SK-N-SH (cell line): Measurements from ENCODE around the gene REN. TPM values are rescaled to one million over a fixed set of nuclear protein-coding genes. Genes with fewer than 3 reads are reported as not detected.

Experiments
- CTCF ChIA-PET: fragments of 300-600, 350-600 bp; formaldehyde crosslinking; extraction: SDS; loops from one replicate; lab custom pipeline; 2021; lab: Yijun Ruan, JAX
- POLR2A ChIA-PET: fragments of 350-600 bp; sonication (Branson Sonifier 250); formaldehyde crosslinking; extraction: SDS; loops from one replicate; lab custom pipeline; 2020; ENCODE audit warnings: antibody characterized with exemption, inconsistent platforms; lab: Yijun Ruan, JAX
- DNase-seq: peaks from one replicate; pipeline ENCODE4 v3.0.0; 2012
- H2AFZ ChIP-seq: fragments of 200-600 bp; sonication (generic); 2 replicates; pipeline ENCODE4 v1.8.1; 2016; ENCODE audit warnings: antibody characterized with exemption, mild to moderate bottlenecking, low read depth
- H3F3A ChIP-seq: fragments of 200-600 bp; sonication (generic); replicated peaks from 2 replicates; pipeline ENCODE3; 2016; ENCODE audit warnings: antibody characterized with exemption, mild to moderate bottlenecking; ENCODE audit not compliant: insufficient read depth
- H3K27ac ChIP-seq, 2 experiments: fragments of 200-500 bp in 1 of 2; fragments of 200-600 bp in 1 of 2; sonication (Bioruptor generic) in 1 of 2; sonication (generic), shearing (Covaris generic) in 1 of 2; 2 replicates each; pipeline versions ENCODE4 v1.5.1 to v1.6.1; 2014 to 2016; ENCODE audit warnings: low read depth in 2 of 2, inconsistent platforms in 1 of 2, low read length in 1 of 2, mild to moderate bottlenecking in 1 of 2, mixed read lengths in 1 of 2
- H3K27me3 ChIP-seq: fragments of 200-600 bp; sonication (generic), shearing (Covaris generic); 2 replicates; pipeline ENCODE4 v1.6.1; 2016; ENCODE audit warnings: mixed run types; ENCODE audit not compliant: insufficient read depth
- H3K36me3 ChIP-seq, 2 experiments: fragments of 200-500 bp in 1 of 2; fragments of 200-600 bp in 1 of 2; sonication (Bioruptor generic) in 1 of 2; sonication (generic) in 1 of 2; replicated peaks in 1 of 2; 2 replicates each; pipeline versions ENCODE3 to v1.5.1; 2014 to 2016; ENCODE audit warnings: low read length in 1 of 2, mild to moderate bottlenecking in 1 of 2; ENCODE audit not compliant: insufficient read depth in 2 of 2, control insufficient read depth in 1 of 2
- H3K4me1 ChIP-seq, 2 experiments: fragments of 200-500 bp in 1 of 2; fragments of 200-600 bp in 1 of 2; sonication (Bioruptor generic) in 1 of 2; sonication (generic), shearing (Covaris generic) in 1 of 2; 2 replicates each; pipeline versions ENCODE4 v1.5.1 to v1.6.1; 2014 to 2016; ENCODE audit warnings: low read depth in 1 of 2, low read length in 1 of 2, mixed run types in 1 of 2; ENCODE audit not compliant: insufficient read depth in 2 of 2, control insufficient read depth in 1 of 2
- H3K4me2 ChIP-seq: fragments of 200-600 bp; sonication (generic), shearing (Covaris generic); 2 replicates; pipeline ENCODE4 v1.6.1; 2017; ENCODE audit warnings: mixed run types
- H3K4me3 ChIP-seq, 2 experiments: fragments of 200-500 bp in 1 of 2; fragments of 200-600 bp in 1 of 2; sonication (Bioruptor generic) in 1 of 2; sonication (generic), shearing (Covaris generic) in 1 of 2; 2 replicates each; pipeline versions ENCODE4 v1.5.1 to v1.8.1; 2014 to 2016; ENCODE audit warnings: low read depth in 2 of 2, inconsistent platforms in 1 of 2, low read length in 1 of 2, mild to moderate bottlenecking in 1 of 2, mixed read lengths in 1 of 2, moderate library complexity in 1 of 2
- H3K79me2 ChIP-seq: fragments of 200-600 bp; sonication (generic); 2 replicates; pipeline ENCODE4 v1.8.1; 2017; ENCODE audit warnings: mild to moderate bottlenecking; ENCODE audit not compliant: insufficient read depth
- H3K9ac ChIP-seq: fragments of 200-600 bp; sonication (generic); 2 replicates; pipeline ENCODE4 v1.6.1; 2017; ENCODE audit warnings: mixed run types
- H3K9me2 ChIP-seq: fragments of 200-600 bp; sonication (generic); 2 replicates; pipeline ENCODE4 v1.6.1; 2017; ENCODE audit warnings: mixed run types
- H3K9me3 ChIP-seq: fragments of 200-600 bp; sonication (generic); 2 replicates; pipeline ENCODE4 v1.6.1; 2017; ENCODE audit warnings: mixed run types, mild to moderate bottlenecking, moderate library complexity
- H4K20me1 ChIP-seq: fragments of 200-600 bp; sonication (generic); 2 replicates; pipeline ENCODE4 v1.6.1; 2017; ENCODE audit warnings: mild to moderate bottlenecking, mixed run types; ENCODE audit not compliant: insufficient read depth
- CHD2 ChIP-seq: fragments of 150-350 bp; IDR thresholded peaks from 2 replicates; pipeline ENCODE4 v1.6.1; 2018; ENCODE audit warnings: low read length; ENCODE audit not compliant: partially characterized antibody
- ELF1 ChIP-seq: IDR thresholded peaks from 2 replicates; pipeline ENCODE4 v1.4.0; 2012
- EP300 ChIP-seq, 2 experiments: IDR thresholded peaks; 2 replicates each; pipeline versions ENCODE4 v1.4.0 to v1.6.1; 2012; ENCODE audit warnings: borderline replicate concordance in 1 of 2, low read depth in 1 of 2, low read length in 1 of 2
- EZH2phosphoT487 ChIP-seq: fragments of 200-600 bp; sonication (generic); IDR thresholded peaks from 2 replicates; pipeline ENCODE4 v1.6.1; 2017; ENCODE audit warnings: low read depth, mixed run types, mild to moderate bottlenecking, antibody characterized with exemption, moderate library complexity, borderline replicate concordance
- FOSL2 ChIP-seq: IDR thresholded peaks from 2 replicates; pipeline ENCODE4 v1.4.0; 2012; ENCODE audit warnings: low read depth, mild to moderate bottlenecking, moderate library complexity, borderline replicate concordance
- FOXJ3 ChIP-seq: sonication (generic); formaldehyde crosslinking; IDR thresholded peaks from 2 replicates; pipeline ENCODE4 v1.5.1; 2020; ENCODE audit warnings: mild to moderate bottlenecking, missing genetic modification reagents
- FOXM1 ChIP-seq: IDR thresholded peaks from 2 replicates; pipeline ENCODE4 v1.4.0; 2012; ENCODE audit warnings: low read depth, mild to moderate bottlenecking
- GABPA ChIP-seq: IDR thresholded peaks from 2 replicates; pipeline ENCODE4 v1.4.0; 2012; ENCODE audit warnings: low read depth, mild to moderate bottlenecking
- JUND ChIP-seq: IDR thresholded peaks from 2 replicates; pipeline ENCODE4 v1.4.0; 2012
- MAX ChIP-seq: IDR thresholded peaks from 2 replicates; pipeline ENCODE4 v1.4.0; 2012; ENCODE audit warnings: low read depth
- NFIC ChIP-seq: IDR thresholded peaks from 2 replicates; pipeline ENCODE4 v1.4.0; 2012; ENCODE audit warnings: borderline replicate concordance
- NRF1 ChIP-seq: IDR thresholded peaks from 2 replicates; pipeline ENCODE4 v1.6.1; 2012; ENCODE audit warnings: low read depth, mild to moderate bottlenecking, low read length
- PBX3 ChIP-seq: IDR thresholded peaks from 2 replicates; pipeline ENCODE4; 2012
- POLR2AphosphoS5 ChIP-seq: IDR thresholded peaks from 2 replicates; pipeline ENCODE4 v1.6.1; 2012; ENCODE audit warnings: low read depth, low read length
- RAD21 ChIP-seq: IDR thresholded peaks from 2 replicates; pipeline ENCODE4 v1.6.1; 2012; ENCODE audit warnings: mild to moderate bottlenecking, low read length
- RXRA ChIP-seq: IDR thresholded peaks from 2 replicates; pipeline ENCODE4 v1.4.0; 2012; ENCODE audit warnings: low read depth, mild to moderate bottlenecking, borderline replicate concordance
- SMC3 ChIP-seq: IDR thresholded peaks from 2 replicates; pipeline ENCODE4 v1.6.1; 2012; ENCODE audit warnings: low read depth, low read length, improper control_type of control experiment
- TAF1 ChIP-seq: IDR thresholded peaks from 2 replicates; pipeline ENCODE4 v1.6.1; 2012; ENCODE audit warnings: low read depth, mild to moderate bottlenecking, low read length, moderate library complexity, borderline replicate concordance
- TCF12 ChIP-seq: IDR thresholded peaks from 2 replicates; pipeline ENCODE4 v1.4.0; 2012
- TEAD4 ChIP-seq: IDR thresholded peaks from 2 replicates; pipeline ENCODE4 v1.4.0; 2012; ENCODE audit warnings: mild to moderate bottlenecking, borderline replicate concordance; ENCODE audit not compliant: insufficient read depth
- YY1 ChIP-seq: IDR thresholded peaks from 2 replicates; pipeline ENCODE4 v1.4.0; 2012; ENCODE audit warnings: low read depth, mild to moderate bottlenecking
- ZBTB33 ChIP-seq: IDR thresholded peaks from 2 replicates; pipeline ENCODE4 v1.4.0; 2012; ENCODE audit warnings: low read depth, borderline replicate concordance
- WGBS: methylation state at CpG from one replicate; pipeline ENCODE4 v1.1.6; 2017; ENCODE audit warnings: low lambda C conversion rate; 5-methylcytosine and 5-hydroxymethylcytosine counted together
- polyA plus RNA-seq, 3 experiments: library from polyadenylated mRNA; depleted of rRNA; stranded (reverse); fragments of >200 nt; gene quantifications; 2 replicates each; pipeline ENCODE4 v1.2.3, GENCODE V29; 2012
- TF ChIP-seq, protein P1 (sequence below): IDR thresholded peaks from 2 replicates; pipeline ENCODE4 v1.4.0; 2012; ENCODE audit warnings: low read depth, borderline replicate concordance
- TF ChIP-seq, protein P2 (sequence below): fragments of 200-600 bp; sonication (generic); IDR thresholded peaks from 2 replicates; pipeline ENCODE4 v1.6.1; 2017; ENCODE audit warnings: antibody characterized with exemption, mild to moderate bottlenecking, moderate library complexity

Gene REN
- polyA plus RNA-seq, 1 of the 3 experiments (the other 2 are of a cell fraction): not detected

DNA sequence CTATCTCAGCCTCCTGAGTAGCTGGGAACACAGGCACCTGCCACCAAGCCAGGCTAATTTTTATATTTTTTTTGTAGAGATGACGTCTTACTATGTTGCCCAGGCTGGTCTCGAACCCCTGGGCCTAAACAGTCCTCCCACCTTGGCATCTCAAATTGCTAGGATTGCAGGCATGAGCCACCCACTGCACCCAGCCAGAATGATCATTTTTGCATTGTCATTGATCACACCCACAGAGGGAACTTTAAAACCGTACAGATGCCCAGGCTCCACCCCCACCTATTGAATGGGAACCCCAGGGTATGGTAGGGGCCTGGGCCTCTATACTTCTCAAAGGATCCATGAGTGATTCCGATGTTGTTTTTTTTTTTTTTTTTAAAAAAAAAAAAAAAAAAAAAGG, 51.0 kb downstream of the REN start:
- Histone ChIP-seq H3K4me3 (no peak overlapping the region), H3K36me3 (no peaks in the 10 kb centered on the region), H2AFZ (no peak overlapping the region), H4K20me1 (no peaks in the 10 kb centered on the region), H3K9me3 (no peaks in the 10 kb centered on the region), H3F3A (no peaks in the 10 kb centered on the region), H3K9ac (no peak overlapping the region), H3K4me1 (no peaks in the 10 kb centered on the region), H3K79me2 (no peaks in the 10 kb centered on the region), H3K9me2 (no peaks in the 10 kb centered on the region), H3K27me3 (no peaks in the 10 kb centered on the region), H3K27ac (no peak overlapping the region), H3K4me2 (no peak overlapping the region)
- ChIA-PET CTCF (interaction anchor here (1.8 to 2.4 kb wide), 4 partner anchors 13 to 244 kb away, joined by 5 to 18 read pairs (median 6); no protein-coding TSS in a partner anchor), POLR2A (no interaction called here)
- DNase-seq: no peak
- 80% methylated on average over 4 of the region's 4 CpGs for WGBS
- TF ChIP-seq NRF1 (no peak), JUND (no peak), FOSL2 (no peak), RXRA (no peak), PBX3 (no peak), NFIC (no peak), ELF1 (no peak)

DNA sequence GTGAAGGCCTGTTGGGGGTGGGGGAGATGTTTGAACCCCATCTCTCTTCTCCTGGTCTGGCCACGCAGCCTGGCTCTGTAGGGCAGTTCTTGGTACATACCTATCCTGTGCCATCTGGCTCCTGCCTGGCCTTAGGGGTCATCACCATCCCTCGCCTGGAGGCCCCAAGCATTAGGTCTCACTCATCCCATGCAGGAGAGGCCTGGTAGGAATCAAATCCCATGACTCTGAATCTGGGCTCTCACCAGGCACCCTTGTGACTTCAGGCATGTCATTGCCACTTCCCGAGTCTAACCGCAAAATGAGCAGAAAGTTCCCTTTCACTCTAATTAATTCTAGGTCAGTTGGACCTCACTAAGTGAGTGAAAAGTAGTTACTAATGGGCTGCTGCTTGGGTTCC, 51.5 kb downstream of the REN start:
- POLR2A ChIA-PET: no interaction called here
- CTCF ChIA-PET: interaction anchor here (1.0 to 2.0 kb wide), 3 partner anchors 10 to 15 kb away, joined by 3 to 5 read pairs (median 5); no protein-coding TSS in a partner anchor

More for the DNA sequence above, 51.5 kb downstream of the REN start:
- Histone ChIP-seq H3F3A (no peaks in the 10 kb centered on the region), H3K9me2 (no peaks in the 10 kb centered on the region), H3K9me3 (no peaks in the 10 kb centered on the region), H3K79me2 (no peaks in the 10 kb centered on the region), H3K4me3 (no peak overlapping the region), H3K27me3 (no peaks in the 10 kb centered on the region), H3K4me1 (no peaks in the 10 kb centered on the region), H2AFZ (no peak overlapping the region), H3K9ac (no peak overlapping the region), H3K27ac (no peak overlapping the region), H3K36me3 (no peaks in the 10 kb centered on the region), H4K20me1 (no peaks in the 10 kb centered on the region)
- WGBS: 94% methylated on average over 4 of the region's 4 CpGs
- TF ChIP-seq MAX: no peak
- TF ChIP-seq EZH2phosphoT487: no peak
- no peak for TF ChIP-seq GABPA
- TF ChIP-seq CHD2: no peak
- no peak for TF ChIP-seq RAD21
- no peak for TF ChIP-seq TEAD4
- TF ChIP-seq, protein P1, sequence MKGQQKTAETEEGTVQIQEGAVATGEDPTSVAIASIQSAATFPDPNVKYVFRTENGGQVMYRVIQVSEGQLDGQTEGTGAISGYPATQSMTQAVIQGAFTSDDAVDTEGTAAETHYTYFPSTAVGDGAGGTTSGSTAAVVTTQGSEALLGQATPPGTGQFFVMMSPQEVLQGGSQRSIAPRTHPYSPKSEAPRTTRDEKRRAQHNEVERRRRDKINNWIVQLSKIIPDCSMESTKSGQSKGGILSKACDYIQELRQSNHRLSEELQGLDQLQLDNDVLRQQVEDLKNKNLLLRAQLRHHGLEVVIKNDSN: no peak
- TF ChIP-seq FOXM1: no peak
- no peak for TF ChIP-seq FOXJ3 (CRISPR knock-in tag)
- TF ChIP-seq POLR2AphosphoS5: no peak
- no peak for TF ChIP-seq SMC3
- no peak for TF ChIP-seq JUND
- TF ChIP-seq YY1: no peak
- TF ChIP-seq ZBTB33: no peak
- no peak for TF ChIP-seq TAF1
- TF ChIP-seq, protein P2, sequence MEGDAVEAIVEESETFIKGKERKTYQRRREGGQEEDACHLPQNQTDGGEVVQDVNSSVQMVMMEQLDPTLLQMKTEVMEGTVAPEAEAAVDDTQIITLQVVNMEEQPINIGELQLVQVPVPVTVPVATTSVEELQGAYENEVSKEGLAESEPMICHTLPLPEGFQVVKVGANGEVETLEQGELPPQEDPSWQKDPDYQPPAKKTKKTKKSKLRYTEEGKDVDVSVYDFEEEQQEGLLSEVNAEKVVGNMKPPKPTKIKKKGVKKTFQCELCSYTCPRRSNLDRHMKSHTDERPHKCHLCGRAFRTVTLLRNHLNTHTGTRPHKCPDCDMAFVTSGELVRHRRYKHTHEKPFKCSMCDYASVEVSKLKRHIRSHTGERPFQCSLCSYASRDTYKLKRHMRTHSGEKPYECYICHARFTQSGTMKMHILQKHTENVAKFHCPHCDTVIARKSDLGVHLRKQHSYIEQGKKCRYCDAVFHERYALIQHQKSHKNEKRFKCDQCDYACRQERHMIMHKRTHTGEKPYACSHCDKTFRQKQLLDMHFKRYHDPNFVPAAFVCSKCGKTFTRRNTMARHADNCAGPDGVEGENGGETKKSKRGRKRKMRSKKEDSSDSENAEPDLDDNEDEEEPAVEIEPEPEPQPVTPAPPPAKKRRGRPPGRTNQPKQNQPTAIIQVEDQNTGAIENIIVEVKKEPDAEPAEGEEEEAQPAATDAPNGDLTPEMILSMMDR: no peak
- no peak for TF ChIP-seq NRF1
- TF ChIP-seq EP300 (IDR thresholded peaks at IDR 0.05; ENCODE audit: borderline replicate concordance in 1 of 2, low read depth in 1 of 2, low read length in 1 of 2): no peak
- TF ChIP-seq TCF12: no peak
- TF ChIP-seq PBX3: no peak
- TF ChIP-seq, all 33 proteins: peak for 0
- no peak for DNase-seq
- no peak overlapping the region for H3K4me2 ChIP-seq
